SK-N-MC (cell line): ENCODE data around the gene OR56A4.

Source experiments
- EZH2 ChIP-seq: fragments of 200-600 bp; sonication (generic); IDR thresholded peaks from one replicate; pipeline ENCODE4 v1.6.1; 2017; ENCODE audit warnings: antibody characterized with exemption
- POLR2AphosphoS5 ChIP-seq: IDR thresholded peaks from 2 replicates; pipeline ENCODE4 v1.6.1; 2012; ENCODE audit warnings: mild to moderate bottlenecking, low read depth, low read length, borderline replicate concordance

- TF ChIP-seq POLR2AphosphoS5 (no peak), EZH2 (no peak)
Measured at GRCh38 chr11:5994791-5995190, 12.0 kb downstream of the OR56A4 start.
